Type B pancreatic cell (in vitro differentiated cells): Measurements from ENCODE around the gene MYCBP. TPM values are rescaled to one million over a fixed set of nuclear protein-coding genes. Genes with fewer than 3 reads are reported as not detected.
A peak's percentile ranks its signal among the peaks of the same experiment; 100 is the strongest.

Source experiments
- DNase-seq: peaks from one replicate; pipeline ENCODE4 v3.0.0; 2021; ENCODE audit warnings: mixed read lengths; ENCODE audit not compliant: unreplicated experiment; ENCODE audit errors: extremely low spot score
- H3K27ac Mint-ChIP-seq: 2 replicates; pipeline ENCODE4 v1.8.0; 2021; ENCODE audit warnings: mild to moderate bottlenecking, mixed read lengths
- H3K27me3 Mint-ChIP-seq: 2 replicates; pipeline ENCODE4 v1.8.0; 2021; ENCODE audit warnings: mixed read lengths
- H3K36me3 Mint-ChIP-seq: 2 replicates; pipeline ENCODE4 v1.8.0; 2021; ENCODE audit warnings: mixed read lengths
- H3K4me1 Mint-ChIP-seq: one replicate; pipeline ENCODE4 v1.8.0; 2021; ENCODE audit warnings: mixed read lengths; ENCODE audit not compliant: unreplicated experiment
- H3K4me3 Mint-ChIP-seq: 2 replicates; pipeline ENCODE4 v1.8.0; 2021; ENCODE audit warnings: mild to moderate bottlenecking, mixed read lengths
- H3K9me3 Mint-ChIP-seq: 2 replicates; pipeline ENCODE4 v1.8.0; 2021; ENCODE audit warnings: mixed read lengths
- total RNA-seq: library from RNA; stranded (reverse); gene quantifications from 2 replicates; pipeline ENCODE4 v1.2.1, GENCODE V29; 2021; ENCODE audit warnings: low replicate concordance
- TF ChIP-seq, protein P1 (sequence below): fragments of 200-600 bp; sonication (generic); conservative IDR thresholded peaks from 2 replicates; pipeline ENCODE4 v1.5.0; 2021; ENCODE audit warnings: antibody characterized with exemption, mild to moderate bottlenecking

The MYCBP gene
- total RNA-seq, 1 donor from 2014 or later: 20.0 TPM

GRCh38 chr1:38885092-38885491 is 11.9 kb upstream of the MYCBP start:
- TF ChIP-seq, protein P1, sequence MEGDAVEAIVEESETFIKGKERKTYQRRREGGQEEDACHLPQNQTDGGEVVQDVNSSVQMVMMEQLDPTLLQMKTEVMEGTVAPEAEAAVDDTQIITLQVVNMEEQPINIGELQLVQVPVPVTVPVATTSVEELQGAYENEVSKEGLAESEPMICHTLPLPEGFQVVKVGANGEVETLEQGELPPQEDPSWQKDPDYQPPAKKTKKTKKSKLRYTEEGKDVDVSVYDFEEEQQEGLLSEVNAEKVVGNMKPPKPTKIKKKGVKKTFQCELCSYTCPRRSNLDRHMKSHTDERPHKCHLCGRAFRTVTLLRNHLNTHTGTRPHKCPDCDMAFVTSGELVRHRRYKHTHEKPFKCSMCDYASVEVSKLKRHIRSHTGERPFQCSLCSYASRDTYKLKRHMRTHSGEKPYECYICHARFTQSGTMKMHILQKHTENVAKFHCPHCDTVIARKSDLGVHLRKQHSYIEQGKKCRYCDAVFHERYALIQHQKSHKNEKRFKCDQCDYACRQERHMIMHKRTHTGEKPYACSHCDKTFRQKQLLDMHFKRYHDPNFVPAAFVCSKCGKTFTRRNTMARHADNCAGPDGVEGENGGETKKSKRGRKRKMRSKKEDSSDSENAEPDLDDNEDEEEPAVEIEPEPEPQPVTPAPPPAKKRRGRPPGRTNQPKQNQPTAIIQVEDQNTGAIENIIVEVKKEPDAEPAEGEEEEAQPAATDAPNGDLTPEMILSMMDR: no peak
- Mint-ChIP-seq H3K4me3 (no peak overlapping the region), H3K9me3 (no peaks in the 10 kb centered on the region)

GRCh38 chr1:38881487-38881886 is 8.3 kb upstream of the MYCBP start, which contains the start of gene GJA9:
Gene GJA9 (minus strand): TSS chr1:38881587. CDS start chr1:38876098, 5,489 bp downstream.
- no peak for DNase-seq
- TF ChIP-seq, protein P1: no peak
- H3K4me1 Mint-ChIP-seq: no peaks in the 10 kb centered on the region
- H3K9me3 Mint-ChIP-seq: no peaks in the 10 kb centered on the region
- no peaks in the 10 kb centered on the region for H3K27me3 Mint-ChIP-seq
- H3K27ac Mint-ChIP-seq: no peak within 1 kb of the TSS
- H3K4me3 Mint-ChIP-seq: no peak within 1 kb of the TSS
- H3K36me3 Mint-ChIP-seq: no peaks in the 10 kb centered on the region

More at GRCh38 chr1:38885092-38885491, 11.9 kb upstream of the MYCBP start:
- Mint-ChIP-seq H3K27me3 (no peaks in the 10 kb centered on the region), H3K27ac (no peak overlapping the region), H3K4me1 (no peaks in the 10 kb centered on the region), H3K36me3 (peaks cover 3% of the 10 kb centered on the region)
- no peak for DNase-seq

GRCh38 chr1:38875811-38876210 is 2.7 kb upstream of the MYCBP start:
- Mint-ChIP-seq H3K4me1 (peaks cover 16% of the 10 kb centered on the region), H3K4me3 (peak overlapping the region; percentile 21), H3K36me3 (peaks cover 5% of the 10 kb centered on the region), H3K27me3 (no peaks in the 10 kb centered on the region), H3K9me3 (no peaks in the 10 kb centered on the region), H3K27ac (no peak overlapping the region)
- TF ChIP-seq, protein P1: no peak
- no peak for DNase-seq

DNA sequence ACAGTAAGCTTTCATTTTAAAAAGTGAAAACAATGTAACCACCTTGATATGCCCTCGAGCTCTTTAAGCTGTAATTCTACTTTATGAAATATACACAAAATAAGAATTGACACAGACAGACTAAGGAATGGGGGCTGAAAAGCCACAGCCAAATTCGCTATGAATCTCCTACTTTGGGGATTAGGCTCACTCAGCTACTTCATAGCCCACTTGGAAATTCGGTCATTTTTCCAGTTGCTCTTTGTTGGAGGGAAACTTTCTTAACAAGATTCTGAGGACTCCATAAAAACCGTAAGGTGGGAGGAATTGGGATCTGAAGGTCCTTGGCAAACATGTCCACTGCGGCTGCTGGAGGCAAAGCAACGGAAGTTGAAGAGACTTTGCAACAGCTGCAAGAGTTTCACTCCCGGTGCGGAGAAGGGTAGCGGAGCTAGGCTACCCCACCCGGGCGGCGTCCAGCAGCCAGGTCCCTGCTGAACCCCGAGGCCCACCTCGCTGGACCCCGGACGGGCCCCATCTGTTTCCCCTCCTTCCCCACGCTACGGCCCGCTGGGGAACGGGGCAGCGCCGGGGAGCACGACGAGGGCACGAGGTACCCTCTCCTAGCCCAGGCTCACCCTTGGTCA is 634 bp downstream of the MYCBP start:
- peaks cover 20% of the 10 kb centered on the region for H3K4me1 Mint-ChIP-seq
- H3K9me3 Mint-ChIP-seq: no peaks in the 10 kb centered on the region
- no peaks in the 10 kb centered on the region for H3K27me3 Mint-ChIP-seq
- TF ChIP-seq, protein P1: no peak
- H3K36me3 Mint-ChIP-seq: peaks cover 14% of the 10 kb centered on the region
- no peak for DNase-seq
- peak overlapping the region; percentile 96 for H3K4me3 Mint-ChIP-seq
- peak overlapping the region; percentile 32 for H3K27ac Mint-ChIP-seq

GRCh38 chr1:38870996-38871395 is 2.2 kb downstream of the MYCBP start:
- Mint-ChIP-seq H3K27me3 (no peaks in the 10 kb centered on the region), H3K36me3 (peaks cover 14% of the 10 kb centered on the region), H3K4me1 (peaks cover 20% of the 10 kb centered on the region), H3K27ac (no peak overlapping the region), H3K4me3 (no peak overlapping the region), H3K9me3 (no peaks in the 10 kb centered on the region)
- TF ChIP-seq, protein P1: no peak
- no peak for DNase-seq
